ENCODE results near the gene SERPINA5. TPM values are rescaled to one million over a fixed set of nuclear protein-coding genes. Genes with fewer than 3 reads are reported as not detected.

SERPINA5 gene
- total and polyA plus RNA-seq, 2 of the 13 experiments (the other 11 are each of a cell fraction or from before 2014, with no cell fraction given), result 449 to 498 TPM

DNA sequence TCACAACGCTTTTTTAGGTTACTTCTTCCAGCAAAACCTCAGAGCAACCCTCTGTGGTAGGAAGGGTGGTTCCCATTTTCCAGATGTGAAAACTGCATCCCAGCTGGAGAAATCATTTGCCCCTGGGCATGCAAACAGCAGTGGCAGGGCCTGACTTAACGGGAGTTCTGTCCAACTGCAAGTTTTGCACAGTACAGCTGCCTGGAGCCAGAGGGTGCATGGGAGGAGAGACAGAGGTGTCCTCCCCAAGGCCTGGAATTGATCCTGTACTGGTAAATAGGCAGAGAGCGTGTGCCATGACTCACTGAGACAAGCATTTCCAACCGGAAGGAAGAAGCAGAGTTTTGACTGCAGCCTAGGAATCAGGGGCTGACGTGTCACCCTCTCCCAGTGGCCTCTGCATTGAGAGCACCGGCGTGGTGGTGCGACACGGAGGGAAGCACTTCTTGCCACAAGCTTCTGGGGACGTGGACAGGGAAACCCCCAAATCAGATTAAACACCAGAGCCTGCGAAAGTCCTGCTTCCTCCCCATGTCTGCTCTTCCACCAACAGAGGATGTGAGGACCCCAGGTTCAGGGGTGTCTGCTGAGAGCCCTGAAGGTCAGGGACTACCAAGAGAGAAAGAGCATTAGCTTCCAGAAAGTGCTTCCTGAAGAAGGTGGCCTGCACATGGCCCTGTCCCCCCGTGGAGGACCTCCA is 39.0 kb upstream of the SERPINA5 start (continued):
- TF ChIP-seq, protein P1, sequence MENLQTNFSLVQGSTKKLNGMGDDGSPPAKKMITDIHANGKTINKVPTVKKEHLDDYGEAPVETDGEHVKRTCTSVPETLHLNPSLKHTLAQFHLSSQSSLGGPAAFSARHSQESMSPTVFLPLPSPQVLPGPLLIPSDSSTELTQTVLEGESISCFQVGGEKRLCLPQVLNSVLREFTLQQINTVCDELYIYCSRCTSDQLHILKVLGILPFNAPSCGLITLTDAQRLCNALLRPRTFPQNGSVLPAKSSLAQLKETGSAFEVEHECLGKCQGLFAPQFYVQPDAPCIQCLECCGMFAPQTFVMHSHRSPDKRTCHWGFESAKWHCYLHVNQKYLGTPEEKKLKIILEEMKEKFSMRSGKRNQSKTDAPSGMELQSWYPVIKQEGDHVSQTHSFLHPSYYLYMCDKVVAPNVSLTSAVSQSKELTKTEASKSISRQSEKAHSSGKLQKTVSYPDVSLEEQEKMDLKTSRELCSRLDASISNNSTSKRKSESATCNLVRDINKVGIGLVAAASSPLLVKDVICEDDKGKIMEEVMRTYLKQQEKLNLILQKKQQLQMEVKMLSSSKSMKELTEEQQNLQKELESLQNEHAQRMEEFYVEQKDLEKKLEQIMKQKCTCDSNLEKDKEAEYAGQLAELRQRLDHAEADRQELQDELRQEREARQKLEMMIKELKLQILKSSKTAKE (CRISPR knock-in tag; IDR thresholded peaks at IDR 0.05; ENCODE audit: borderline replicate concordance), result no peak
- no peak for TF ChIP-seq HMGA1 (CRISPR knock-in tag; conservative IDR thresholded peaks at IDR 0.05)
- TF ChIP-seq, protein P2, sequence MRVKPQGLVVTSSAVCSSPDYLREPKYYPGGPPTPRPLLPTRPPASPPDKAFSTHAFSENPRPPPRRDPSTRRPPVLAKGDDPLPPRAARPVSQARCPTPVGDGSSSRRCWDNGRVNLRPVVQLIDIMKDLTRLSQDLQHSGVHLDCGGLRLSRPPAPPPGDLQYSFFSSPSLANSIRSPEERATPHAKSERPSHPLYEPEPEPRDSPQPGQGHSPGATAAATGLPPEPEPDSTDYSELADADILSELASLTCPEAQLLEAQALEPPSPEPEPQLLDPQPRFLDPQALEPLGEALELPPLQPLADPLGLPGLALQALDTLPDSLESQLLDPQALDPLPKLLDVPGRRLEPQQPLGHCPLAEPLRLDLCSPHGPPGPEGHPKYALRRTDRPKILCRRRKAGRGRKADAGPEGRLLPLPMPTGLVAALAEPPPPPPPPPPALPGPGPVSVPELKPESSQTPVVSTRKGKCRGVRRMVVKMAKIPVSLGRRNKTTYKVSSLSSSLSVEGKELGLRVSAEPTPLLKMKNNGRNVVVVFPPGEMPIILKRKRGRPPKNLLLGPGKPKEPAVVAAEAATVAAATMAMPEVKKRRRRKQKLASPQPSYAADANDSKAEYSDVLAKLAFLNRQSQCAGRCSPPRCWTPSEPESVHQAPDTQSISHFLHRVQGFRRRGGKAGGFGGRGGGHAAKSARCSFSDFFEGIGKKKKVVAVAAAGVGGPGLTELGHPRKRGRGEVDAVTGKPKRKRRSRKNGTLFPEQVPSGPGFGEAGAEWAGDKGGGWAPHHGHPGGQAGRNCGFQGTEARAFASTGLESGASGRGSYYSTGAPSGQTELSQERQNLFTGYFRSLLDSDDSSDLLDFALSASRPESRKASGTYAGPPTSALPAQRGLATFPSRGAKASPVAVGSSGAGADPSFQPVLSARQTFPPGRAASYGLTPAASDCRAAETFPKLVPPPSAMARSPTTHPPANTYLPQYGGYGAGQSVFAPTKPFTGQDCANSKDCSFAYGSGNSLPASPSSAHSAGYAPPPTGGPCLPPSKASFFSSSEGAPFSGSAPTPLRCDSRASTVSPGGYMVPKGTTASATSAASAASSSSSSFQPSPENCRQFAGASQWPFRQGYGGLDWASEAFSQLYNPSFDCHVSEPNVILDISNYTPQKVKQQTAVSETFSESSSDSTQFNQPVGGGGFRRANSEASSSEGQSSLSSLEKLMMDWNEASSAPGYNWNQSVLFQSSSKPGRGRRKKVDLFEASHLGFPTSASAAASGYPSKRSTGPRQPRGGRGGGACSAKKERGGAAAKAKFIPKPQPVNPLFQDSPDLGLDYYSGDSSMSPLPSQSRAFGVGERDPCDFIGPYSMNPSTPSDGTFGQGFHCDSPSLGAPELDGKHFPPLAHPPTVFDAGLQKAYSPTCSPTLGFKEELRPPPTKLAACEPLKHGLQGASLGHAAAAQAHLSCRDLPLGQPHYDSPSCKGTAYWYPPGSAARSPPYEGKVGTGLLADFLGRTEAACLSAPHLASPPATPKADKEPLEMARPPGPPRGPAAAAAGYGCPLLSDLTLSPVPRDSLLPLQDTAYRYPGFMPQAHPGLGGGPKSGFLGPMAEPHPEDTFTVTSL (CRISPR knock-in tag; IDR thresholded peaks at IDR 0.05; ENCODE audit: borderline replicate concordance), result 0 out of 2 replicates have a peak, but pooled peaks have one; percentile 37
- no peak for TF ChIP-seq ZNF225 (CRISPR knock-in tag; IDR thresholded peaks at IDR 0.05)
- no peak for TF ChIP-seq REXO4 (CRISPR knock-in tag; IDR thresholded peaks at IDR 0.05; ENCODE audit: borderline replicate concordance)
- no peak for TF ChIP-seq ZNF878 (CRISPR knock-in tag; IDR thresholded peaks at IDR 0.05)
- no peak for TF ChIP-seq NR2F6 (IDR thresholded peaks at IDR 0.05)
- TF ChIP-seq NR2F6 (CRISPR knock-in tag; IDR thresholded peaks at IDR 0.05), result peak; percentile 57; the same call in 1 of the 2 replicates
- no peak for TF ChIP-seq MAZ (IDR thresholded peaks at IDR 0.05; ENCODE audit: borderline replicate concordance, low read depth, low read length)
- no peak for TF ChIP-seq MAZ (CRISPR knock-in tag; IDR thresholded peaks at IDR 0.05; ENCODE audit: low read depth)
- TF ChIP-seq RAD51 (IDR thresholded peaks at IDR 0.05; ENCODE audit: borderline replicate concordance), result no peak
- TF ChIP-seq, protein P3, sequence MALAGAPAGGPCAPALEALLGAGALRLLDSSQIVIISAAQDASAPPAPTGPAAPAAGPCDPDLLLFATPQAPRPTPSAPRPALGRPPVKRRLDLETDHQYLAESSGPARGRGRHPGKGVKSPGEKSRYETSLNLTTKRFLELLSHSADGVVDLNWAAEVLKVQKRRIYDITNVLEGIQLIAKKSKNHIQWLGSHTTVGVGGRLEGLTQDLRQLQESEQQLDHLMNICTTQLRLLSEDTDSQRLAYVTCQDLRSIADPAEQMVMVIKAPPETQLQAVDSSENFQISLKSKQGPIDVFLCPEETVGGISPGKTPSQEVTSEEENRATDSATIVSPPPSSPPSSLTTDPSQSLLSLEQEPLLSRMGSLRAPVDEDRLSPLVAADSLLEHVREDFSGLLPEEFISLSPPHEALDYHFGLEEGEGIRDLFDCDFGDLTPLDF (CRISPR knock-in tag; IDR thresholded peaks at IDR 0.05), result no peak
- peak; percentile 46; the same call in 1 of the 2 replicates for TF ChIP-seq SOX5 (CRISPR knock-in tag; IDR thresholded peaks at IDR 0.05; ENCODE audit: borderline replicate concordance)
- no peak for TF ChIP-seq ZNF382 (CRISPR knock-in tag; IDR thresholded peaks at IDR 0.05; ENCODE audit: borderline replicate concordance)
- peak; percentile 38; the same call in 1 of the 2 replicates for TF ChIP-seq ZNF607 (CRISPR knock-in tag; IDR thresholded peaks at IDR 0.05; ENCODE audit: borderline replicate concordance)
- TF ChIP-seq PAX8 (CRISPR knock-in tag; IDR thresholded peaks at IDR 0.05; ENCODE audit: borderline replicate concordance), result no peak
- TF ChIP-seq, protein P4, sequence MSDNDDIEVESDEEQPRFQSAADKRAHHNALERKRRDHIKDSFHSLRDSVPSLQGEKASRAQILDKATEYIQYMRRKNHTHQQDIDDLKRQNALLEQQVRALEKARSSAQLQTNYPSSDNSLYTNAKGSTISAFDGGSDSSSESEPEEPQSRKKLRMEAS (IDR thresholded peaks at IDR 0.05), result peak; percentile 59; the same call in 1 of the 2 replicates
- TF ChIP-seq ZFP1 (CRISPR knock-in tag; IDR thresholded peaks at IDR 0.05), result no peak
- TF ChIP-seq ZNF558 (CRISPR knock-in tag; IDR thresholded peaks at IDR 0.05; ENCODE audit: borderline replicate concordance), result no peak
- TF ChIP-seq, protein P5, sequence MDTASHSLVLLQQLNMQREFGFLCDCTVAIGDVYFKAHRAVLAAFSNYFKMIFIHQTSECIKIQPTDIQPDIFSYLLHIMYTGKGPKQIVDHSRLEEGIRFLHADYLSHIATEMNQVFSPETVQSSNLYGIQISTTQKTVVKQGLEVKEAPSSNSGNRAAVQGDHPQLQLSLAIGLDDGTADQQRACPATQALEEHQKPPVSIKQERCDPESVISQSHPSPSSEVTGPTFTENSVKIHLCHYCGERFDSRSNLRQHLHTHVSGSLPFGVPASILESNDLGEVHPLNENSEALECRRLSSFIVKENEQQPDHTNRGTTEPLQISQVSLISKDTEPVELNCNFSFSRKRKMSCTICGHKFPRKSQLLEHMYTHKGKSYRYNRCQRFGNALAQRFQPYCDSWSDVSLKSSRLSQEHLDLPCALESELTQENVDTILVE (CRISPR knock-in tag; IDR thresholded peaks at IDR 0.05), result no peak
- TF ChIP-seq ZC3H4 (CRISPR knock-in tag; IDR thresholded peaks at IDR 0.05; ENCODE audit: borderline replicate concordance), result no peak
